ENCODE data around the gene MPDU1.

GRCh38 chr17:7591596-7591995 is 7.9 kb downstream of the MPDU1 start:
- no peak for TF ChIP-seq EZH2phosphoT487 (conservative IDR thresholded peaks at IDR 0.05; ENCODE audit: low read length)
- no peak for TF ChIP-seq CTCF (IDR thresholded peaks at IDR 0.05; ENCODE audit: insufficient read depth, low read length, poor library complexity, severe bottlenecking)

Measured in SU-DHL-6 (cell line).